ENCODE measurements around the gene PDE4C.
A peak's percentile ranks its signal among the peaks of the same experiment; 100 is the strongest.

PDE4C gene

GRCh38 chr19:18259893-18260292, 33.7 kb upstream of the PDE4C start:
- Histone ChIP-seq H2AFZ (ENCODE audit: low read depth, low read length) (no peak overlapping the region), H2BK15ac (ENCODE audit: low read depth, poor library complexity, severe bottlenecking) (no peak overlapping the region), H3K4me2 (ENCODE audit: low read length, poor library complexity, severe bottlenecking) (no peak overlapping the region), H4K91ac (ENCODE audit: low read length) (no peak overlapping the region), H2BK120ac (ENCODE audit: low read depth, low read length) (no peak overlapping the region), H3K27ac (ENCODE audit: low read length, poor library complexity, severe bottlenecking) (no peak overlapping the region), H3K4me3 (ENCODE audit: insufficient read depth in 1 of 2, low read depth in 1 of 2, low read length in 2 of 2) (no peak overlapping the region), H4K8ac (ENCODE audit: low read length) (no peak overlapping the region), H3K27me3 (ENCODE audit: control insufficient read depth in 1 of 2, insufficient read depth in 1 of 2, low read length in 2 of 2) (peaks cover 7% of the 10 kb centered on the region in 2 experiments), H3K23ac (ENCODE audit: low read length in 2 of 2) (no peak overlapping the region), H3K79me1 (replicated peaks; ENCODE audit: low read length, poor library complexity, severe bottlenecking) (no peaks in the 10 kb centered on the region), H3K18ac (ENCODE audit: low read depth in 1 of 2, low read length in 2 of 2) (no peak overlapping the region), H2BK12ac (ENCODE audit: low read length in 2 of 2) (no peak overlapping the region), H3K4ac (ENCODE audit: low read depth in 1 of 2, low read length in 2 of 2) (no peak overlapping the region), H3K14ac (ENCODE audit: low read length in 2 of 2) (no peak overlapping the region), H3K4me1 (ENCODE audit: control insufficient read depth, insufficient read depth, low read depth, low read length) (peaks cover 1% of the 10 kb centered on the region), H3K9me3 (ENCODE audit: control insufficient read depth, low read length) (no peaks in the 10 kb centered on the region), H2AK5ac (ENCODE audit: low read length, severe bottlenecking) (no peak overlapping the region), H3K36me3 (ENCODE audit: control insufficient read depth in 1 of 2, insufficient read depth in 2 of 2, low read depth in 1 of 2, low read length in 2 of 2) (peaks cover 27 to 36% of the 10 kb centered on the region in 2 experiments), H2BK5ac (ENCODE audit: low read depth, low read length, poor library complexity, severe bottlenecking) (no peak overlapping the region), H3K9ac (ENCODE audit: low read length) (no peak overlapping the region)
- 88% methylated on average over 4 of the region's 4 CpGs for WGBS
- DNase-seq: peak; percentile 54

- Histone ChIP-seq H3K4ac (ENCODE audit: low read depth in 1 of 2, low read length in 2 of 2) (no peak overlapping the region), H3K27ac (ENCODE audit: low read length, poor library complexity, severe bottlenecking) (no peak overlapping the region)
- DNase-seq: peak; percentile 31
Observed at GRCh38 chr19:18257503-18258470, 31.5 kb upstream of the PDE4C start.

GRCh38 chr19:18254546-18255503, 28.6 kb upstream of the PDE4C start:
- no peak overlapping the region for H2BK15ac ChIP-seq (ENCODE audit: low read depth, poor library complexity, severe bottlenecking)
- no peak overlapping the region for H3K23ac ChIP-seq (ENCODE audit: low read length in 2 of 2)
- WGBS: 21% methylated on average over 19 of the region's 24 CpGs
- H3K4me3 ChIP-seq (ENCODE audit: insufficient read depth in 1 of 2, low read depth in 1 of 2, low read length in 2 of 2): no peak overlapping the region
- no peak overlapping the region for H2BK120ac ChIP-seq (ENCODE audit: low read depth, low read length)
- no peak overlapping the region for H3K4ac ChIP-seq (ENCODE audit: low read depth in 1 of 2, low read length in 2 of 2)
- no peak overlapping the region for H3K9ac ChIP-seq (ENCODE audit: low read length)
- no peak overlapping the region for H4K8ac ChIP-seq (ENCODE audit: low read length)
- peaks cover 13 to 22% of the 10 kb centered on the region in 2 experiments for H3K27me3 ChIP-seq (ENCODE audit: control insufficient read depth in 1 of 2, insufficient read depth in 1 of 2, low read length in 2 of 2)
- H3K27ac ChIP-seq (ENCODE audit: low read length, poor library complexity, severe bottlenecking): no peak overlapping the region
- no peak overlapping the region for H3K14ac ChIP-seq (ENCODE audit: low read length in 2 of 2)
- H3K9me3 ChIP-seq (ENCODE audit: control insufficient read depth, low read length): no peaks in the 10 kb centered on the region
- DNase-seq: no peak
- H2BK5ac ChIP-seq (ENCODE audit: low read depth, low read length, poor library complexity, severe bottlenecking): no peak overlapping the region
- H3K79me1 ChIP-seq (replicated peaks; ENCODE audit: low read length, poor library complexity, severe bottlenecking): no peaks in the 10 kb centered on the region
- no peak overlapping the region for H2AFZ ChIP-seq (ENCODE audit: low read depth, low read length)
- H4K91ac ChIP-seq (ENCODE audit: low read length): no peak overlapping the region
- H3K18ac ChIP-seq (ENCODE audit: low read depth in 1 of 2, low read length in 2 of 2): no peak overlapping the region
- H3K4me2 ChIP-seq (ENCODE audit: low read length, poor library complexity, severe bottlenecking): no peak overlapping the region
- H3K36me3 ChIP-seq (ENCODE audit: control insufficient read depth in 1 of 2, insufficient read depth in 2 of 2, low read depth in 1 of 2, low read length in 2 of 2): peaks cover 0 to 10% of the 10 kb centered on the region in 2 experiments
- no peak overlapping the region for H2AK5ac ChIP-seq (ENCODE audit: low read length, severe bottlenecking)
- no peaks in the 10 kb centered on the region for H3K4me1 ChIP-seq (ENCODE audit: control insufficient read depth, insufficient read depth, low read depth, low read length)
- no peak overlapping the region for H2BK12ac ChIP-seq (ENCODE audit: low read length in 2 of 2)

More at GRCh38 chr19:18257503-18258470, 31.5 kb upstream of the PDE4C start:
- Histone ChIP-seq H3K9ac (ENCODE audit: low read length) (no peak overlapping the region), H3K18ac (ENCODE audit: low read depth in 1 of 2, low read length in 2 of 2) (no peak overlapping the region), H2BK15ac (ENCODE audit: low read depth, poor library complexity, severe bottlenecking) (no peak overlapping the region), H3K14ac (ENCODE audit: low read length in 2 of 2) (no peak overlapping the region), H3K23ac (ENCODE audit: low read length in 2 of 2) (no peak overlapping the region), H3K4me1 (ENCODE audit: control insufficient read depth, insufficient read depth, low read depth, low read length) (no peaks in the 10 kb centered on the region), H3K36me3 (ENCODE audit: control insufficient read depth in 1 of 2, insufficient read depth in 2 of 2, low read depth in 1 of 2, low read length in 2 of 2) (peaks cover 9 to 17% of the 10 kb centered on the region in 2 experiments), H3K4me2 (ENCODE audit: low read length, poor library complexity, severe bottlenecking) (no peak overlapping the region), H3K9me3 (ENCODE audit: control insufficient read depth, low read length) (no peaks in the 10 kb centered on the region), H2BK120ac (ENCODE audit: low read depth, low read length) (no peak overlapping the region), H2AK5ac (ENCODE audit: low read length, severe bottlenecking) (no peak overlapping the region), H2AFZ (ENCODE audit: low read depth, low read length) (no peak overlapping the region), H4K91ac (ENCODE audit: low read length) (no peak overlapping the region), H4K8ac (ENCODE audit: low read length) (no peak overlapping the region), H2BK5ac (ENCODE audit: low read depth, low read length, poor library complexity, severe bottlenecking) (no peak overlapping the region), H3K27me3 (ENCODE audit: control insufficient read depth in 1 of 2, insufficient read depth in 1 of 2, low read length in 2 of 2) (peaks cover 9 to 22% of the 10 kb centered on the region in 2 experiments), H3K4me3 (ENCODE audit: insufficient read depth in 1 of 2, low read depth in 1 of 2, low read length in 2 of 2) (no peak overlapping the region), H3K79me1 (replicated peaks; ENCODE audit: low read length, poor library complexity, severe bottlenecking) (no peaks in the 10 kb centered on the region), H2BK12ac (ENCODE audit: low read length in 2 of 2) (no peak overlapping the region)
- whole genome bisulfite sequencing: 90% methylated on average over 55 of the region's 55 CpGs

Measured in mesenchymal stem cell (in vitro differentiated cells and primary cell).